IMR-90 (cell line): Measurements from ENCODE around the gene NET1.

Source experiments
- CEBPB ChIP-seq: IDR thresholded peaks from 2 replicates; pipeline ENCODE4 v1.6.1; 2012; ENCODE audit warnings: low read depth, low read length, improper control_type of control experiment
- MXI1 ChIP-seq: IDR thresholded peaks from 2 replicates; pipeline ENCODE4 v1.6.1; 2012; ENCODE audit warnings: low read depth, mild to moderate bottlenecking, low read length, moderate library complexity, borderline replicate concordance
- POLR2A ChIP-seq: IDR thresholded peaks from 2 replicates; pipeline ENCODE4 v1.6.1; 2012; ENCODE audit warnings: mild to moderate bottlenecking, low read depth, low read length
- RCOR1 ChIP-seq: IDR thresholded peaks from 2 replicates; pipeline ENCODE4 v1.6.1; 2012; ENCODE audit warnings: mild to moderate bottlenecking, low read length, improper control_type of control experiment; ENCODE audit not compliant: insufficient replicate concordance
- SMC3 ChIP-seq: fragments of 150-350 bp; IDR thresholded peaks from 2 replicates; pipeline ENCODE4 v1.6.1; 2016; ENCODE audit warnings: low read depth, mild to moderate bottlenecking, antibody characterized with exemption, low read length, moderate library complexity
- TF ChIP-seq, protein P1 (sequence below): conservative IDR thresholded peaks from 2 replicates; pipeline ENCODE4 v1.5.1; 2012; ENCODE audit warnings: mild to moderate bottlenecking, low read depth, low read length, improper control_type of control experiment
- TF ChIP-seq, protein P2 (sequence below): fragments of 150-350 bp; IDR thresholded peaks from 2 replicates; pipeline ENCODE4 v1.6.1; 2017; ENCODE audit warnings: mild to moderate bottlenecking, antibody characterized with exemption, low read length, low read depth

DNA sequence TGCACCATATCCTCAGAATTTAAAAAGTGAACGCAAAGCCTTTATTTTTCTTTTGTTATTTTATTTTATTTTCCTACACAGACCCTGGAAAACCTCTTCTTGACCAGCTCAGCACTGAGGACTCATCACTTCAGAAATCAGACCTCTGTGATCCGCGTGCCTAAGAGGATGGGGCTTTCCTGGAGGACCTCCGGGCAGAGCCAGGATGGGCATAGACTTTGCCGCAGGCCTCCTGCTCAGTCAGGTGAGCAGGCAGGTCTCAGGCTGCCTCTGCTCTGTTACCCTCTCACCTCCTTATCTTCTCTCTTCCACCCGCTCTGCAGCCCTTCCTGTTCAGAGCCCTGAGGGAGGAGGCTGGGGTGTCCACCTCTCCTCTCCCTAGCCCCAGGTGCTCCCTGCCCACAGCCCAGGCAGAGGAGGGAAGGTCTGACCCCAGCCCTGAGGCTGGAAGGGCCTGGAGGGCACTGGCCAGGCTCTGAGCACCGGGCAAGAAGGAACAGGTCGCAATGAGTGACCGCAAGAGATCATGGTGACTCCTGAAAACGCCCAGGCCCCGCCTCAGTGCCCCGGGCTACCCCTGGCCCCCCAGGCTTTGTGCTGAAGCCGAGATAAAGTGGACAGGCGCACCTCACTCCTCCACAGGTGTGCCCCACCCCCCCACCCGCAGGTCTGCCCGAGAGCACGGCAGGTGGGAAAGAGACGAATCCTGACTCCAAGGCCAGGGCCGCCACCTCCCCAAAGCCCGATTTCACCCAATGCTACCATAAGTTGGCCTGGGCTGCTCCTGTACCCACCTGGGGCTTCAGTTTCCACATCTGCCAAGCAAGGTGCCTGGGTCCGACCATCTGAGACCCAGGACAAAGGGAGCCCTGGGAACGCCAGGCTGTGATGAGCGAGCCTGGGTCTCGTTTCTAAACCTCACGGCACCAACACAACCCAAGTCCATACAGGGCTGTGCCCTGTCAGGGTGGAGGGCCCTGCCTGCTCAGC is 84.2 kb downstream of the NET1 start:
- TF ChIP-seq POLR2A (no peak), RCOR1 (no peak), CEBPB (no peak), MXI1 (no peak), SMC3 (no peak)
- TF ChIP-seq, protein P1, sequence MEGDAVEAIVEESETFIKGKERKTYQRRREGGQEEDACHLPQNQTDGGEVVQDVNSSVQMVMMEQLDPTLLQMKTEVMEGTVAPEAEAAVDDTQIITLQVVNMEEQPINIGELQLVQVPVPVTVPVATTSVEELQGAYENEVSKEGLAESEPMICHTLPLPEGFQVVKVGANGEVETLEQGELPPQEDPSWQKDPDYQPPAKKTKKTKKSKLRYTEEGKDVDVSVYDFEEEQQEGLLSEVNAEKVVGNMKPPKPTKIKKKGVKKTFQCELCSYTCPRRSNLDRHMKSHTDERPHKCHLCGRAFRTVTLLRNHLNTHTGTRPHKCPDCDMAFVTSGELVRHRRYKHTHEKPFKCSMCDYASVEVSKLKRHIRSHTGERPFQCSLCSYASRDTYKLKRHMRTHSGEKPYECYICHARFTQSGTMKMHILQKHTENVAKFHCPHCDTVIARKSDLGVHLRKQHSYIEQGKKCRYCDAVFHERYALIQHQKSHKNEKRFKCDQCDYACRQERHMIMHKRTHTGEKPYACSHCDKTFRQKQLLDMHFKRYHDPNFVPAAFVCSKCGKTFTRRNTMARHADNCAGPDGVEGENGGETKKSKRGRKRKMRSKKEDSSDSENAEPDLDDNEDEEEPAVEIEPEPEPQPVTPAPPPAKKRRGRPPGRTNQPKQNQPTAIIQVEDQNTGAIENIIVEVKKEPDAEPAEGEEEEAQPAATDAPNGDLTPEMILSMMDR = no peak
- TF ChIP-seq, protein P2, sequence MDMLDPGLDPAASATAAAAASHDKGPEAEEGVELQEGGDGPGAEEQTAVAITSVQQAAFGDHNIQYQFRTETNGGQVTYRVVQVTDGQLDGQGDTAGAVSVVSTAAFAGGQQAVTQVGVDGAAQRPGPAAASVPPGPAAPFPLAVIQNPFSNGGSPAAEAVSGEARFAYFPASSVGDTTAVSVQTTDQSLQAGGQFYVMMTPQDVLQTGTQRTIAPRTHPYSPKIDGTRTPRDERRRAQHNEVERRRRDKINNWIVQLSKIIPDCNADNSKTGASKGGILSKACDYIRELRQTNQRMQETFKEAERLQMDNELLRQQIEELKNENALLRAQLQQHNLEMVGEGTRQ = no peak
